Measurements from ENCODE around the gene OPRL1.
A peak's percentile ranks its signal among the peaks of the same experiment; 100 is the strongest.

The OPRL1 gene

DNA sequence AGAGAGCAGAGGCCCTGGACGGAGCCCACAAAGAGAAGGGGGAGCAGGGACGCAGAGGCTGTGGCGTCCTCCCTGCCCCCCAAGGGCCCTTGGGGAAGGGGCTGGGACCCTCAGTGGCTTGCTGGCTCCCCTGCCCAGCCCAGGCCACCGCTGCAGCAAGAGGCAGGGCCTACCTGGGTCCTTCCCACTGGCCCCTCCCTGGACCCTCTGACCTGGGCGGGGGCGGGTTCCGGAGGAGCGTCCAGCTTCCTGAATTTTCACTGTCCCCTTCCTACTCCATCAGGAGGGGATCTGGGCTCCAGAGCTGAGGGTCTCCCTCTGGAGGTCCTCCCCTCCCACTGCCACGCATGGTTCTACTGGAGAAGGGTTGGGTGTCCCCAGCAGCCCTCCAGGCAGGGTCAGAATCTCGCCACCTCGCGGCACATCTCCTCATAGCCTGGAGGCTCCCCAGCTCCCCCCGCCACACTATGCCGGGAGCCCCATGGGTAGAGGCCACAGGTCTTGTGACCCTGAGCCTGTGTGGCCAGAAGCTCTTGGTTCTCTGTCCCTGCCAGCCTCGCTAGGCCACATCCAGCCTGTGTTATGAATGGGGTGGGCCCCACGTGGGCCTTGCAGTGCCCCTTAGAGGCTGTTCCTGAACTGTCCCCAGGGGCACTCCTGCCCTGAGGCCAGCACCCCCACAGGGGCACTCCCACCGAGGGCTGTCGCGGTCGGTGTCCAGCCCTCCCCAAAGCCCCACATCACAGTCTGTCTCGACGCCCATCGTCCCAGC, 29.4 kb upstream of the OPRL1 start:
- Mint-ChIP-seq H3K36me3 (no peaks in the 10 kb centered on the region), H3K4me3 (no peak overlapping the region), H3K4me1 (peaks cover 18% of the 10 kb centered on the region), H3K27ac (no peak overlapping the region), H3K27me3 (peaks cover 7% of the 10 kb centered on the region), H3K9me3 (no peaks in the 10 kb centered on the region)

DNA sequence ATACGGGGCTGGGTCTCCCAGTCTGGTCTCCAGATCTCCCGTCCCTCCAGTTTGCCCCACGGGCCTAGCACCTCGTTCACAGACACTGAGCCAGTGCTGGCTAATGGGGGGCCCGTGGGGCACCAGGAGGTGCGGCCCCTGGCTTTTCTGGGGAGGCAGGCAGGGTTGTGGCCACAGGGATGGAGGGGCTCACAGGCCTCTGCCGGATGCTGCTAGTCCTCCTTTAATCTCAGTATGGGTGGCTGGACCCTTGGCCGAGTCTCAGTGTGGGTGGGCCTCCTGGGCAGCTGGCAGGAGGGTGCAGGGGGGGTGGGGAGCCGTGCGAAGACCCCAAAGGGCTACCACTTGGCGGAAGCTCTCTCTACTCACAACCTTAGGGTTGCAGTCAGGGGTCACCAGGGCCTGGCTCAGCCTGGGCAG, 28.8 kb upstream of the OPRL1 start:
- H3K4me3 Mint-ChIP-seq, result no peak overlapping the region
- no peaks in the 10 kb centered on the region for H3K9me3 Mint-ChIP-seq
- no peak overlapping the region for H3K27ac Mint-ChIP-seq
- H3K36me3 Mint-ChIP-seq, result no peaks in the 10 kb centered on the region
- peaks cover 13% of the 10 kb centered on the region for H3K4me1 Mint-ChIP-seq
- peaks cover 7% of the 10 kb centered on the region for H3K27me3 Mint-ChIP-seq

DNA sequence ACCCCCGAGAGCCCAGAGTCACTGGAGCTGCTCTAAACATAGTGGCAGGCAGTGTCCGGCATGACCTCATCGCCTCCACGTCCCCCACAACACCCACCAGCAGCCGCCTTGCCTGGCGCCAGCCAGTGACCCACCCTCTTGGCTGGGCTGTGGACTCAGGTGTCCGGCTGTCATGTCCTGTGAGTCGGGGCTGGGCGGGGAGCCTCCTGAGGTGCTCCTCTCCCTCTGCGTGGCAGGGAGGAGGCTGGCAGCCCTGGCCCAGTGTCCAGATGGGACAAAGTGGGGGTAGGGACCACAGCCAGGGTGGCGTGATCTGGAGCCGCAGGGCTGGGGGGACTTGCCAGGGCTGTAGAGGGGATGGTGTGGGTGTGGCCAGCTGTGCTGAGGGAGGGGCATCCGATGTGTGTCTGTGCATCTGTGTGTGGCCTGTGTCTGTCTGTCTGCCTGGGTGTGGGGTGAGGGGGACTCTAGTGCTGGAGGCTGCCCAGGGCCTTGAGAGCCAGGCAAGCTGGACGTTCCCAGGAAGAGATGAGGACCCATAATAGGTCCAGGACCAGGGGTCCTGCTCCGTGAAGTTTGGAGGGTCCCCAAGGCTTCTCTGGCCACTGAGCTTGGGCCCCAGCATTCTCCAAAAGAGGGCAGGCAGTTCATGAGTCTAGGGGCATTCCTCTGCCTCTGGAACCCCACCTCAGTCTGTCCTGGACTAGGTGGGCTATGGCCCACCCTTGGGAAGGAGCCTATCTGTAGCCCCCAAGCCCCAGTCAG, 28.1 kb upstream of the OPRL1 start:
- Mint-ChIP-seq H3K27ac (no peak overlapping the region), H3K4me1 (peaks cover 6% of the 10 kb centered on the region), H3K36me3 (no peaks in the 10 kb centered on the region), H3K4me3 (no peak overlapping the region), H3K27me3 (peaks cover 6% of the 10 kb centered on the region), H3K9me3 (no peaks in the 10 kb centered on the region)

DNA sequence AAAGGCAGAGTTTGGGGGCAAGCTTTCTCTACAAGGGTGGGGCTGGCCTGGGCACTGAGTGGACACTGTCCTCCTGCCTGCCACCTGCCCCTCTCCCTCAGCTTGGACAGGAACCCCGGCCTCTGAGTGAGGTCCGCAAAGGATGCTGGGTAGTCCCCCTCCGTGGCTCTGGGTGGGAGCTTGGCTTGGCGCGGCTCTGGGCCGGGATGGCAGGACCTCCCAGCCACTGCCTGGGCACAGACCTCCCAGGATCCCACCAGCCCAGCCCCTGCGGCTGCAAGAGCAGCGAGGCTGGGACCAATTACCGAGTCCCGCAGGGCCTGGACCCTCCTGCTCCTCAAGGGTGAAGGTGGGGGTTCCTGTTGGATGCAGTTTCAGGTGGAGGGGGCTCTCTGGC, 27.6 kb upstream of the OPRL1 start:
- Mint-ChIP-seq H3K4me3 (no peak overlapping the region), H3K36me3 (no peaks in the 10 kb centered on the region), H3K27ac (no peak overlapping the region), H3K27me3 (peaks cover 5% of the 10 kb centered on the region), H3K9me3 (no peaks in the 10 kb centered on the region), H3K4me1 (peaks cover 4% of the 10 kb centered on the region)

DNA sequence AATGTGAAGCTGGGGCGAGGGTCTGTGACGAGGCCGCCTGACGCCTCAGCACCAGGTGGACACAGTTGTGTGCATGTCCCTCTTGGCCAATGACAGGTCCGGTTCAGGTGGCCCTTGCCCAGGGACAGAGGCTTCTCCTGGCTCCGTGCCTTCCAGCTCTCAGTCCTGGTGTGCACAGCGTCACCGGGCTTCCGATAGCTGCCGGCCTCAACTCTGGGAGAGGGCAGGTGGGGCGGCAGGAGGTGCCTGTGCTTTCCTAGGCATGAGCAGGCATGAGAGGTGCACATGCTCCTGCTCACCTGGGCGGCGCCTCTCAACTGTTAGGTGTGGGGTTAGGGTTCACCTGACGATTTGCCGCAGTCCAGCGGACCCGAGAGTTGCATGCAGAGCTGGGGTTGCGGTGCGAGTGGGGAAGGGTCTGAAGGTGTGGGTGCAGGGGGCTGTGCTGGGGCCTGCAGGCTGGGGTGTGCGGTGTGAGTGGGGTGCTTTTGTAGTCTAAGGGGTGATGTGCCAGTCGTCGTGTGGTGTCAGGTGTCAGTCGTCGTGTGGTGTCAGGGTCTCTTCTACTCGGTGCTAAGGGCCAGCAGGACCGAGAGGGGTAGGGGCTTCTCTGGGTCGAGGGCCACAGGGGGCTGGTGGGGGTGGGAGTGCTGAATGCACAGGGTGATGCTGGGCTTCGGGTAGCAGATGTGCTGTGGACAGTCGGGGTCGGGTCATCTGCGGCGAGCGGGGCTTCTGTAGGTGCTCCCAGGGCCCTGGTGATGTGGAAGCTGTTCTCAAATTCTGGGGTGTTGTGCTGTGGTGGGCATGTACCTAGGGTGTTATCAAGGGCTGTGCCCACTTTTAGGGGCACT, 26.7 kb upstream of the OPRL1 start:
- Mint-ChIP-seq H3K27me3 (peaks cover 5% of the 10 kb centered on the region), H3K9me3 (no peaks in the 10 kb centered on the region), H3K4me3 (no peak overlapping the region), H3K36me3 (no peaks in the 10 kb centered on the region), H3K27ac (no peak overlapping the region), H3K4me1 (peaks cover 11% of the 10 kb centered on the region)

DNA sequence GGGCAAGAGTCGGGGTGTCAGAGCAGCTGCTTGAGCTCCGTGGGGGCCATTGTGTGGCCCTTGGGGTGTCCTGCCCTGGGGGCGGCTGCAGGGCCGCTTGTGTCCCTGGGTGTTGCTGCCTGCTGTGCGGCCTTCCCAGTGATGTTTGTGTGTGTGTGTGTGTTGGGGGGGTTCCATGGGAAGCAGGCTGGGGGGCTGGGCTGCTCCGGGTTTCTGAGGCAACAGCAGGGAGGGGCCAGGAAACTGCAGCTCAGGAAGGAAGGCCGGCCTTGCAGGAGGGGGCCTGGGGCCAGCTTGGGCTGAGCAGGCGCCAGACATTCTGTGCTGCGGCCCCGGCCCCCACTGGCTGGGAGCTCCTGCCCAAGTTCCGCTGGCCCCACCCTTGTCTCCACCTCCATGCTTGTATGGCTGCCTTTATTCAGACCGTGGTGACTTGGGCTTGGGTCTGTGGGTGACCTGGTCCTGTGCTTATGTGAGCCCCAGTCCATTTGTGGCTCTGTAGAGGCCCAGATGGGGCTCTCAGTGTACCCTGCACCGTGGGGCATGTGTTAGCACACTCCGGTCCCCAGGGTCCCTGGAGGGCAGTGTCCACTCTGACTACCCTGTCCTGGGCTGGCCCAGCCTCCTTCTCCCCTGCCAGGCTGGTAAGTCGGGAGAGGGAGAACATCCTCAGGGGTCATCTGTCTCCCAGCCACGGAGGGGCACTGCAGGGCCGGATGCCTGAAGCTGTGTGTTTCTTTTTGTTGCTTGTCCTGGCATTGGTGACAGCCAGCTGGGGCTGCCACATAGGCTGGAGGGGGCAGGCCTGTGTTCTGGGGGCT, 25.8 kb upstream of the OPRL1 start:
- Mint-ChIP-seq H3K4me1 (peaks cover 16% of the 10 kb centered on the region), H3K9me3 (no peaks in the 10 kb centered on the region), H3K36me3 (no peaks in the 10 kb centered on the region), H3K4me3 (no peak overlapping the region), H3K27me3 (peaks cover 5% of the 10 kb centered on the region), H3K27ac (peak overlapping the region; percentile 41)

DNA sequence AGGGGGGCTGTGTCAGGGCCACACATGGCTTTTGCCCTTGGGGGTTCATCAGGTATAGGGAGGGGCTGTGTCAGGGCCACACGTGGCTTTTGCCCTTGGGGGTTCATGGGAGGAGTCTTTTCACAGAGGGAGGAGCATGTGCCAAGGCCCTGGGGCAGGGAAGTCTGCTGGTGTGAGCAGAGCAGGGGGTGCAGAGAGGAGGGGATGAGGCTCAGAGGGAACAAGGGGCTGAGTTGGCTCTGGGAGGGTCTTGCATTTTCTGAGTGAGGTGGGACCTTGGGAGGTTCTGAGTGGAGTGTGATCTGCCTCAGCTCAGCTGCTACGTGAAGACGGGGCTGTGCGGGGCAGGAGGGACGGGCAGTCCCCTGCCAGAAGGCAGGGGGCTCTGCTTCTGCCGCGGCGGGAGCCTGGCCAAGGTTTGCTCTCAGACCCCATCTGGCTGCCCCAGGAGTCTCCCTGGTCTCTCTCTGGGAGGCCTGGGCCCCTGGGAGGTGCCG, 24.4 kb upstream of the OPRL1 start:
- H3K27me3 Mint-ChIP-seq, result peaks cover 5% of the 10 kb centered on the region
- H3K4me1 Mint-ChIP-seq, result peaks cover 16% of the 10 kb centered on the region
- H3K36me3 Mint-ChIP-seq, result no peaks in the 10 kb centered on the region
- H3K27ac Mint-ChIP-seq, result no peak overlapping the region
- H3K4me3 Mint-ChIP-seq, result peak overlapping the region; percentile 23
- H3K9me3 Mint-ChIP-seq, result no peaks in the 10 kb centered on the region

DNA sequence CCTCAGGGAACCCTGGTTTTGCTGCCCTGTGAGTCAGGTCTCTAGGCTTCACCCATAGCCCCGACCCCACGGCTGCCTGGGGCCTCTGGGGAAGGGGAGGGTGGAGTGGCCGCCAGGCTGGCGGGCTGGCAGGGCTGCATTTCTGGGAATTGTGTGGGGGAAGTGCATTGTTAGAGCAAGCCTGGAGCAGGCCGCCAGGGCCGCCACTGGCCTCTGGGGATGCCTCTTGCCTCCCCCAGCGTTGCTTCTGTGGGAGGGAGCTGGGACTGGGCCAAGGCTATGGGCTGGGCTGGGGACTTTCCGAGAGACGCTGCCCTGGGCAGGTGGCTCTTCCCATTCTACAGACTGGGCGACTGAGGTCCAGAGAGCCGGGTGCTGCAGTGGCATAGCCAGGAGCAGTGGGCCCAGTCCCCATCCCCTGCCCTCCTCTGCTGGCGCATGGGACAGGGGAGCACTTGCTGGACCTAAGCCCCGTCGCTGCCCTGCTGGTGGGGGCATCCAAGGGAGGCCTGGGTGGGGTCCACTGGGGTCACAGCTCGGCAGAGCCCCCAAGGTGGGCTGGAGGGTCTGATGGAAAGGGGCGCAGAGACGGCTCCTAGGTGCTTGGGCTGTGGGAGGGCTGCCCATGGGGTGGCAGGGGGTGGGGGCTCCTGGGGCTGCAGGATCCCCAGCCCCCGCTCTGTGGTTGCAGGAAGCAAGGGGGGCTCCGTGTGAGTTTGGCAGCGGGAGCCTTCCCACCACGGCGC, 23.8 kb upstream of the OPRL1 start:
- H3K27ac Mint-ChIP-seq, result no peak overlapping the region
- H3K36me3 Mint-ChIP-seq, result no peaks in the 10 kb centered on the region
- no peaks in the 10 kb centered on the region for H3K9me3 Mint-ChIP-seq
- no peak overlapping the region for H3K4me3 Mint-ChIP-seq
- peaks cover 16% of the 10 kb centered on the region for H3K4me1 Mint-ChIP-seq
- H3K27me3 Mint-ChIP-seq, result peaks cover 5% of the 10 kb centered on the region

DNA sequence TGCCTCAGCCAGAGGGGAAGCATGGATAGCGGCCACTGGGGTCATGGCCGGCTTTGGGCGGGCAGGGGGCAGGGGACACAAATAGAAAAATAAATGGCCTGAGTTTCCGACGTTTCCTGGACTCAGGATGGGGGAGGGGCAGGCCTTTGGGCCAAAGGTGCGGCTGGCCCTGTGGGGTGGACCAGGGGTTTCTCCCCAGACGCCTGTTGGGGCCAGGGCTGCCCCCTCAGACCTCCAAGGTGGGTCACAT, 23.3 kb upstream of the OPRL1 start:
- Mint-ChIP-seq H3K27ac (no peak overlapping the region), H3K9me3 (no peaks in the 10 kb centered on the region), H3K4me1 (peaks cover 16% of the 10 kb centered on the region), H3K4me3 (no peak overlapping the region), H3K36me3 (no peaks in the 10 kb centered on the region), H3K27me3 (peaks cover 5% of the 10 kb centered on the region)

DNA sequence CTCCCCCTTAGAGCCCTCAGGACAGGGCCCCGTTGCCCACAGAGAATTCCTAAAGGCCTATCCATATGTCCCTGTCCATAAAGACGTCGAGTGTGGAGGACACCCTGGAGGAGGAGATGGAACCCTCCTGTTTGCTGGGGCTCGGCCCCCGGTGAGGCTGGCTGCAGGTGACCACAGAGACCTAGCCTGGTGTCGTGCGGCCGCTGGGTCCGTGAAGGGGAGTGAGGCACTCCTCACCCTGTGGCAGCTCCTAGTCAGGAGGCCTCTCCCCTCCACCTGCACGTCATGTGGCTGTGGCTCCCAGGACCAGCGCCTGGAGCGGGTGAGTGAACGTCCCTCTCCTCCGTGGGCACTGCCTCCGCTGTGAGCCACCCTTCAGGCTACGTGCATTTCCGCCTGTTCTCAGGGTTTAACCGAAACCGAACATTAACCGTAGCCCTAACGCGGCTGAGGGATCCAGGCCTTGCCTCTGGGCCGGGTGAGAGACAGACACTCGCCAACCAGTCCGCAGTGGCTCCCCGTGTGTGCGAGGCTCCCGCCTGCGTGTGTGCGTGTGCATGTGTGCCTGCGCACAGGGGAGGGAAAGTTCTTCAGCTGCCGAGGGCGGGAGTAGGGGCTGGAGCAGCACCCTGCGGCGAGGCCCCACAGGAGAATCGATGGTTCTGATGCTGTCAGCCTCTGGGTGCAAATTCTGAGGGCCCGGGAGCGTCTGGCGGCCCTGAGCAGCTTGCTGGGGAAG, 22.8 kb upstream of the OPRL1 start:
- Mint-ChIP-seq H3K27me3 (peaks cover 4% of the 10 kb centered on the region), H3K4me1 (peaks cover 16% of the 10 kb centered on the region), H3K36me3 (no peaks in the 10 kb centered on the region), H3K9me3 (no peaks in the 10 kb centered on the region), H3K4me3 (peak overlapping the region; percentile 64), H3K27ac (no peak overlapping the region)

DNA sequence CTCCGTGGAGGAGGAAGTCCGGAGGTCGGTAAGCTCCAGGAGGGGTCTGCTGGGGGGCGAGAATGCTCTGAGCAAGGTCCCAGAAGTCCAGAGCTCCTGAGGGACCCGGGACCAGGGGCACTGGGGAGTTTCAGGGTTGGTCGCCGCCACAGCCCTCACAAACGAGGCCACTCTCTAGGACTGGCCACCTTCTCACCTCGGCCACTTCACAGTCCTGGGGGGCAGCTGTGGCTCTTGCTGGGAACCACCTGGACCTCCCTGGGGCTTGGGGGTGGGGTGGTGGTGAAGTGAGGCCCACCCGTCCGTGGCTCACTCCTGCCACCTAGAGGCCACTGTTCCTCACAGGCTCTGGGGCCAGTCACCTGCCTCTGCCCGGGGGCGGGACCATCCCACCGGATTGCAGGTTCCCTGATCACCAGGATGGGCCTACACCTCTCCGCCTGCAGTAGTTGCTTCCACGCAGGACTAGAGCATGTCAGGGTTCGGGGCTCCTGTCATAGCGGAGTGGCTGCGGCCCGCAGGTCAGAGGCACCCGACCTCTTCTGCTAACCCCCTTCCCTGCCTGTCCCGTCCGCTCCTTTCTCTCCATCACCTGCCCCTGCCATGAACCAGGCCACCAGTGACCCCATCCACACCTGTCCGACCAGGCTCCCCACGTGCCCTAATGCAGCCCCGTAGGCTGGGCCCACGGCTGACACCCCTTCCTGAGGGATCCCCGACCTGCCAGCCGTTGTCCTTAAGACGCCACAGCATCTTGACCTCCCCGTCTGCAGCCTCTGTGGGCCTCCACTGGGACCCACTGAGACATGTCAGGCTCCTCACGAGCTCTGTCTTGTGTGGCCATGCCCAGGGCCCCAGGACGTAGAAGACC, 22.0 kb upstream of the OPRL1 start:
- Mint-ChIP-seq H3K27me3 (peaks cover 4% of the 10 kb centered on the region), H3K36me3 (no peaks in the 10 kb centered on the region), H3K4me3 (peak overlapping the region; percentile 64), H3K9me3 (no peaks in the 10 kb centered on the region), H3K27ac (no peak overlapping the region), H3K4me1 (peaks cover 16% of the 10 kb centered on the region)

DNA sequence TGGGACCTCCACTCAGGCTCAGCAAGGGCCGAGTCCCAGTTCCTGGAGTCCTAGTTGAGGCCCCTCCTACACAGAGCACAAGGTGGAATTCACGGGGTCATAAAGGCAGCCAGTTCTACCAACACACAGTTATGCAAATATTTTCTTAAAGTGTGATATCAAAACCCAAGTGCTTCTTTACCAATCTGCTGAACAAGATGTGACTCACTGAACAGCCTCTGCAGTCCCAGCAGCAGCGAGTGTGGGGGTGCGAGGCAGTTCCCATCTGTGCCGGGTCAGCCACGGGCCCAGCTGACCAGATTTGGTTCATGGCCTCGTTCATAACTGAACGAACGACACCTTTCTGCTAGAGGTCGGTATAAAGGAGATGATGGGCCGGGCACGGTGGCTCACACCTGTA, 21.3 kb upstream of the OPRL1 start:
- Mint-ChIP-seq H3K9me3 (no peaks in the 10 kb centered on the region), H3K4me3 (peak overlapping the region; percentile 15), H3K36me3 (no peaks in the 10 kb centered on the region), H3K4me1 (peaks cover 17% of the 10 kb centered on the region), H3K27me3 (peaks cover 1% of the 10 kb centered on the region), H3K27ac (no peak overlapping the region)

DNA sequence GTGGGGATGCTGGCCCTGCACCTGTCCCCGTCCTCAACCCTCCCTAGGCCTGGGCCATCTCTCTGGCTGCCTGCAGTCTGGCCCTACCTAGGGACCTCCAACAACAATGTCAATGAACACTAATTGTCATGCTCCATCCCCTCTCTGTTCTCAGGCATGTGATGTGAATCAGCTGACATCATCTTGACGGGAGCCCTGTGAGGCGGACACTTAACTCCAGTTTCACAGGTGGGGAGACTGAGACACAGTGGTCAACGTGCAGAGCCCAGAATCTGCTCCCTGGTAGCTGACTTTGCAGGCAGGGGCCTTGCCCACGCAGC, 17.6 kb upstream of the OPRL1 start:
- Mint-ChIP-seq H3K9me3 (no peaks in the 10 kb centered on the region), H3K4me1 (peaks cover 47% of the 10 kb centered on the region), H3K36me3 (no peaks in the 10 kb centered on the region), H3K27ac (peak overlapping the region; percentile 23), H3K4me3 (no peak overlapping the region), H3K27me3 (no peaks in the 10 kb centered on the region)

All from activated naive CD4-positive, alpha-beta T cell treated with anti-CD3 and anti-CD28 coated beads, Interleukin-2, amount 50 U/mL, for 24 hours (primary cell).